Liver (tissue), 9 donors: ENCODE data around the gene PLPP3. TPM values are rescaled to one million over a fixed set of nuclear protein-coding genes. Genes with fewer than 3 reads are reported as not detected.
A peak's percentile ranks its signal among the peaks of the same experiment; 100 is the strongest.

Experiments used
- DNase-seq: peaks from one replicate; pipeline ENCODE4 v3.0.0-alpha.2; 2017; ENCODE audit warnings: low spot score
- H3K27ac ChIP-seq, 2 donors: one replicate each; pipeline ENCODE4 v1.7.0; 2013; ENCODE audit warnings: inconsistent platforms in 2 of 2, low read length in 2 of 2, control low read depth in 1 of 2, low read depth in 1 of 2, mild to moderate bottlenecking in 1 of 2
- H3K27me3 ChIP-seq, 4 donors: one replicate each; pipeline versions ENCODE4 v1.6.1 to v1.7.0; 2013; ENCODE audit warnings: low read length in 3 of 4, inconsistent platforms in 1 of 4, mild to moderate bottlenecking in 1 of 4, moderate library complexity in 1 of 4; ENCODE audit not compliant: control insufficient read depth in 4 of 4, insufficient read depth in 4 of 4
- H3K36me3 ChIP-seq, 4 donors: one replicate each; pipeline versions ENCODE4 v1.6.1 to v1.7.0; 2013; ENCODE audit warnings: low read length in 3 of 4, mild to moderate bottlenecking in 3 of 4, low read depth in 1 of 4, moderate library complexity in 1 of 4; ENCODE audit not compliant: control insufficient read depth in 4 of 4, insufficient read depth in 3 of 4
- H3K4me1 ChIP-seq, 4 donors: one replicate each; pipeline versions ENCODE4 v1.6.1 to v1.7.0; 2013; ENCODE audit warnings: low read length in 3 of 4, mild to moderate bottlenecking in 3 of 4, moderate library complexity in 1 of 4; ENCODE audit not compliant: control insufficient read depth in 4 of 4, insufficient read depth in 4 of 4
- H3K4me3 ChIP-seq, 3 donors: one replicate each; pipeline versions ENCODE4 v1.6.1 to v1.7.0; 2013; ENCODE audit warnings: low read length in 3 of 3, control low read depth in 1 of 3, low read depth in 1 of 3, mild to moderate bottlenecking in 1 of 3
- H3K9ac ChIP-seq, 2 donors: one replicate each; pipeline ENCODE4 v1.7.0; 2013; ENCODE audit warnings: low read length in 2 of 2, mild to moderate bottlenecking in 2 of 2, moderate library complexity in 2 of 2, control low read depth in 1 of 2, low read depth in 1 of 2
- H3K9me3 ChIP-seq, 4 donors: one replicate each; pipeline versions ENCODE4 v1.6.1 to v1.7.0; 2013; ENCODE audit warnings: low read length in 3 of 4; ENCODE audit not compliant: control insufficient read depth in 4 of 4
- ATF3 ChIP-seq: IDR thresholded peaks from 2 replicates; pipeline ENCODE4 v1.6.1; 2016; ENCODE audit warnings: antibody characterized with exemption
- CTCF ChIP-seq: fragments of 150-350 bp; IDR thresholded peaks from 2 replicates; pipeline ENCODE4 v1.5.1; 2017; ENCODE audit warnings: improper control_type of control experiment, low read depth, low read length; ENCODE audit not compliant: missing input control
- HNF4A ChIP-seq, 2 donors: conservative IDR thresholded peaks; 2 replicates each; pipeline ENCODE4 v1.6.1; 2016; ENCODE audit warnings: antibody characterized with exemption in 2 of 2, mild to moderate bottlenecking in 2 of 2
- JUND ChIP-seq, 2 donors: IDR thresholded peaks; 2 replicates each; pipeline ENCODE4 v1.6.1; 2016; ENCODE audit warnings: antibody characterized with exemption in 2 of 2
- NR2F2 ChIP-seq: IDR thresholded peaks from 2 replicates; pipeline ENCODE4 v1.6.1; 2016; ENCODE audit warnings: antibody characterized with exemption
- REST ChIP-seq: IDR thresholded peaks from 2 replicates; pipeline ENCODE4 v1.6.1; 2016; ENCODE audit warnings: antibody characterized with exemption, mild to moderate bottlenecking
- SP1 ChIP-seq: IDR thresholded peaks from 2 replicates; pipeline ENCODE4 v1.6.1; 2018; ENCODE audit warnings: antibody characterized with exemption, mild to moderate bottlenecking
- TAF1 ChIP-seq: conservative IDR thresholded peaks from 2 replicates; pipeline ENCODE4 v1.6.1; 2016; ENCODE audit warnings: antibody characterized with exemption, mild to moderate bottlenecking
- YY1 ChIP-seq: IDR thresholded peaks from 2 replicates; pipeline ENCODE4 v1.6.1; 2016; ENCODE audit warnings: antibody characterized with exemption, mild to moderate bottlenecking
- WGBS: extraction: QIAGEN DNeasy Blood & Tissue Kit; methylation state at CpG from one replicate; pipeline ENCODE4 v1.1.7; 2013; 5-methylcytosine and 5-hydroxymethylcytosine counted together
- polyA plus RNA-seq, 2 donors: library from polyadenylated mRNA; stranded (reverse) in 1 of 2; unstranded in 1 of 2; fragments of 200-250 nt in 1 of 2; fragments of >200 nt in 1 of 2; fragmentation: Nextera tagmentation in 1 of 2; extraction: Ambion mirVana in 1 of 2; gene quantifications; one replicate each; pipeline versions ENCODE4 v1.2.1 to v1.2.3, GENCODE V29; 2013 to 2015
- total RNA-seq, 2 donors: library from RNA; depleted of rRNA; stranded (reverse); fragments of >200 nt; gene quantifications; one replicate each; pipeline ENCODE4 v1.2.3, GENCODE V29; 2014
- donor health status: healthy.
- donor health status: healthy.
- donor health status: healthy.
- donor health status: healthy.
- donor health status: healthy.

The PLPP3 gene
- total and polyA plus RNA-seq, 4 donors = 46.1 to 91.2 (median 67.6) TPM

GRCh38 chr1:56538532-56538931 lies 40.8 kb downstream of the PLPP3 start:
- Histone ChIP-seq H3K9ac (no peak overlapping the region), H3K27ac (no peak overlapping the region), H3K9me3 (no peaks in the 10 kb centered on the region), H3K4me3 (no peak overlapping the region), H3K4me1 (peaks cover 5 to 70% (median 59%) of the 10 kb centered on the region in 4 donors), H3K36me3 (peaks cover 0 to 41% (median 29%) of the 10 kb centered on the region in 4 donors), H3K27me3 (no peaks in the 10 kb centered on the region)
- 53% methylated on average over 3 of the region's 3 CpGs for WGBS
- no peak for TF ChIP-seq NR2F2
- no peak for TF ChIP-seq YY1
- no peak for TF ChIP-seq REST
- TF ChIP-seq CTCF = no peak
- TF ChIP-seq TAF1 = no peak
- DNase-seq = no peak

GRCh38 chr1:56537660-56538059 lies 41.7 kb downstream of the PLPP3 start:
- no peak for TF ChIP-seq JUND (IDR thresholded peaks at IDR 0.05)
- TF ChIP-seq ATF3 = no peak
- TF ChIP-seq SP1 = no peak
- TF ChIP-seq HNF4A (conservative IDR thresholded peaks at IDR 0.05) = no peak
- TF ChIP-seq REST = no peak
- 88% methylated on average over 1 of the region's 1 CpG for WGBS
- no peaks in the 10 kb centered on the region for H3K9me3 ChIP-seq
- peaks cover 0 to 49% (median 31%) of the 10 kb centered on the region in 4 donors for H3K36me3 ChIP-seq
- DNase-seq = no peak
- no peak overlapping the region for H3K4me3 ChIP-seq
- peaks cover 4 to 70% (median 58%) of the 10 kb centered on the region in 4 donors for H3K4me1 ChIP-seq
- no peak overlapping the region for H3K9ac ChIP-seq
- no peaks in the 10 kb centered on the region for H3K27me3 ChIP-seq
- peak overlapping the region in 1 of 2 donors; percentile 6 for H3K27ac ChIP-seq
